Measurements from ENCODE around the gene SLC38A10.

DNA sequence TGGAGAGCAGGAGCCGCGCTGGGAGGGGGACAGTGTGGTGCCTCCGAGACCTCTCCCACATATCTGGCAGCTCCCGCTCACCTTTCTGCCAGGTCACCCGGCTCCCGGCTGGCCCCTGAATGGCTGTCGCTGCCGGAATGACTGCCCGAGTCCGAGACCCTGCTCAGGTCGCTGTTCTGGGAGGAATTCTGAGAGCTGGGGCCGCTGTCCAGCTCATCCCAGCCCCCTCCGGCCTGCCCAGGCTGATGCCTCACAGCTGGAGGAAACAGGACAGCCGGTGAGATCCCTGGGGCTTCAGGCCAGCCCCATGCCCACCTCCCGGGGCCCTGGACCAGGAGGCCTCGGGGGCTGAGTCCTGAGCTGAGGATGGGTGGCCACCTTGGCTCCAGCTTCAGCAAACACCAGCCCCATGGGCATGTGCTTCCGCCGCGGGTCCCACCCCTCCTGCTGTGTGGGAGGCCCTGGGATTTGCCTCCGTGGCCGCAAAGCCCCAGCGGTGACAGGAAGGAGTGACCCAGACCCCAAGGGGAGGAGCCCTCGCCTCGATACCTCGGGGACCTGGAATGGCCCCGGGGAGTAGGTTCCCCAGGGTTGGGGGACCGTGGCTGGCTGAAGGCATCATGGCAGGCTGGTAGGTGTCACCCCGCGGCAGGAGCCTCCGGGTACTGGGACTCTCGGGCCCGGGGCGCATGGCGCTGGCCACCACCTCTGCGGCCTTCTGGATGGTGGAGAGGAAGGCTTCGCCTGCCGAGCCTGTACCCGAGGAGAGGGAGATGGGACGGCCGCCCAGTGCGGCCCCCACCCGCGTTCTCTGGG, 63.1 kb downstream of the SLC38A10 start:
- TF ChIP-seq, protein P1, sequence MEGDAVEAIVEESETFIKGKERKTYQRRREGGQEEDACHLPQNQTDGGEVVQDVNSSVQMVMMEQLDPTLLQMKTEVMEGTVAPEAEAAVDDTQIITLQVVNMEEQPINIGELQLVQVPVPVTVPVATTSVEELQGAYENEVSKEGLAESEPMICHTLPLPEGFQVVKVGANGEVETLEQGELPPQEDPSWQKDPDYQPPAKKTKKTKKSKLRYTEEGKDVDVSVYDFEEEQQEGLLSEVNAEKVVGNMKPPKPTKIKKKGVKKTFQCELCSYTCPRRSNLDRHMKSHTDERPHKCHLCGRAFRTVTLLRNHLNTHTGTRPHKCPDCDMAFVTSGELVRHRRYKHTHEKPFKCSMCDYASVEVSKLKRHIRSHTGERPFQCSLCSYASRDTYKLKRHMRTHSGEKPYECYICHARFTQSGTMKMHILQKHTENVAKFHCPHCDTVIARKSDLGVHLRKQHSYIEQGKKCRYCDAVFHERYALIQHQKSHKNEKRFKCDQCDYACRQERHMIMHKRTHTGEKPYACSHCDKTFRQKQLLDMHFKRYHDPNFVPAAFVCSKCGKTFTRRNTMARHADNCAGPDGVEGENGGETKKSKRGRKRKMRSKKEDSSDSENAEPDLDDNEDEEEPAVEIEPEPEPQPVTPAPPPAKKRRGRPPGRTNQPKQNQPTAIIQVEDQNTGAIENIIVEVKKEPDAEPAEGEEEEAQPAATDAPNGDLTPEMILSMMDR (conservative IDR thresholded peaks at IDR 0.05; ENCODE audit: low read length), result no peak
- no peak for TF ChIP-seq EZH2phosphoT487 (IDR thresholded peaks at IDR 0.05; ENCODE audit: borderline replicate concordance, low read depth, low read length)

All from OCI-LY7 (cell line).